Measurements from ENCODE around the gene GSTA3.

GRCh38 chr6:52931351-52931750 lies 21.9 kb upstream of the GSTA3 start:
- TF ChIP-seq CTCF (conservative IDR thresholded peaks at IDR 0.05; ENCODE audit: low read depth, low read length), result no peak
- no peak for TF ChIP-seq EZH2 (IDR thresholded peaks at IDR 0.05; ENCODE audit: low read length, unreplicated experiment)

Measured in PC-3 (cell line).